DOHH2 (cell line): Measurements from ENCODE around the gene KLHL9.

Experiments
- CTCF ChIP-seq: fragments of 200-600 bp; sonication (generic); IDR thresholded peaks from one replicate; pipeline ENCODE4 v1.5.1; 2014; ENCODE audit warnings: antibody characterized with exemption, mild to moderate bottlenecking, low read depth, low read length; ENCODE audit not compliant: poor library complexity, severe bottlenecking
- EZH2phosphoT487 ChIP-seq: fragments of 200-600 bp; sonication (generic); IDR thresholded peaks from 2 replicates; pipeline ENCODE4 v1.6.1; 2017; ENCODE audit warnings: borderline replicate concordance, mild to moderate bottlenecking, antibody characterized with exemption, low read length, moderate library complexity, mixed read lengths

DNA sequence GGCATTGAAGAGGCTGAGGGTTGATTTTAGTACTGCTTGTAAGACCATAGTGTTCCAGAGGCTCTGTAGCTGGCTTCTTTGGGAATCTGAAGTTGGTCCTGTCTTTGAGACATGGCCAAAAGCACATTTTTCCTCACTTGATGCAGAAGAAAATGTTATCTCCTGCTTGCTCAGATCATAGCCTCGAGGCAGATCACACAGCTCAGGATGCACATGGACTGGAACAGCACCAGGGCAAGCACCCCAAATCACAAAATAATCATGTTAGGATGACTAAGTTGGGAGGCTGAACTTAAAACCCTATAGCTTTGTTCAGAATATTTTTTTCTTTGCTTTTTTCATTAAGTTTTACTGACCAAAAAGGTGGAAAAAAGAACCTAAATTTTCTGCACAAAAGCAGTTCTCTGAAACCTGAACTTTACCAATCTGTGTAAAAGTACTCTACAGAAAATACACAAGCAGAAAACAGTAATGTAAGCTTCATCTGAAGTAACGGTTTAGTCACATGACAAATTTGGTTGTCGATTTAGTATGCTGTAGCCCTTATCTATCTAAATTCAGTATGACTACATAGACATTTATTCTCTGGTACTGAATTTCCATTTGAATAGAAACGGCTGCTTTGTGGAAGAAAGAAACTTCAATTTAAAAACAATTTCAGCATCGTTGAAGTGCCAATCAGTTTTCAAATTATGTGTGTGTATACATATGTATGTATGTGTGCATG, 3.4 kb downstream of the KLHL9 start:
- no peak for TF ChIP-seq CTCF
- TF ChIP-seq EZH2phosphoT487: no peak
